Colonic mucosa (tissue), 4 donors: ENCODE measurements around the gene EIF3K. TPM values are rescaled to one million over a fixed set of nuclear protein-coding genes. Genes with fewer than 3 reads are reported as not detected.

Source experiments
- DNase-seq: peaks from one replicate; pipeline ENCODE4 v3.0.0-alpha.2; 2020
- H3K27ac ChIP-seq: fragments of 200-600 bp; one replicate; pipeline ENCODE4 v1.8.0; 2021
- H3K27me3 ChIP-seq: fragments of 200-600 bp; one replicate; pipeline ENCODE4 v1.8.0; 2021
- H3K36me3 ChIP-seq: fragments of 200-600 bp; one replicate; pipeline ENCODE4 v1.8.0; 2021
- H3K4me1 ChIP-seq: fragments of 200-600 bp; one replicate; pipeline ENCODE4 v1.8.0; 2021; ENCODE audit warnings: mild to moderate bottlenecking
- H3K4me3 ChIP-seq: fragments of 200-600 bp; one replicate; pipeline ENCODE4 v1.8.0; 2021
- H3K9ac ChIP-seq, 2 donors: one replicate each; pipeline ENCODE4 v1.7.0; 2013; ENCODE audit warnings: control low read depth in 2 of 2, low read depth in 2 of 2, low read length in 2 of 2
- H3K9me3 ChIP-seq: fragments of 200-600 bp; one replicate; pipeline ENCODE4 v1.8.0; 2021
- CTCF ChIP-seq: fragments of 200-600 bp; IDR thresholded peaks from one replicate; pipeline ENCODE4 v1.8.0; 2022; ENCODE audit warnings: antibody characterized with exemption, mild to moderate bottlenecking
- intact Hi-C: fragments of 100-400 bp; cut with DNase I; formaldehyde crosslinking; loops from one replicate; pipeline ENCODE4 v1.14.1; 2022
- total RNA-seq, 2 donors: library from RNA; stranded (reverse); fragmentation: NEBNext Ultra II Directional in 1 of 2; extraction: Animal tissue kit (Norgen Biotek cat#: 25700) in 1 of 2; gene quantifications; one replicate each; pipeline ENCODE4 v1.2.1, GENCODE V29; 2021
- donor health status: healthy.
- donor health status: DM: no; HTN: no; CAD: no.
- donor health status: DM: no; HTN: no; CAD: no.

The EIF3K gene
- total RNA-seq, 2 donors from 2014 or later: 367 to 445 TPM

GRCh38 chr19:38632476-38633213 lies 13.7 kb downstream of the EIF3K start:
- intact Hi-C loops: loop anchor here (10.0 kb wide), 1 partner anchor 292 kb away; no protein-coding TSS in a partner anchor
- H3K9ac ChIP-seq: no peak overlapping the region

GRCh38 chr19:38634757-38635482 lies 15.9 kb downstream of the EIF3K start:
- intact Hi-C loops: loop anchor here (10.0 kb wide), 1 partner anchor 290 kb away; no protein-coding TSS in a partner anchor
- Histone ChIP-seq H3K27me3 (no peaks in the 10 kb centered on the region), H3K36me3 (peaks cover 5% of the 10 kb centered on the region), H3K9ac (peak overlapping the region in 1 of 2 donors; percentile 16), H3K4me1 (peaks cover 6% of the 10 kb centered on the region), H3K9me3 (no peaks in the 10 kb centered on the region), H3K4me3 (no peak overlapping the region), H3K27ac (peak overlapping the region; percentile 79)
- peak; percentile 83 for DNase-seq
- TF ChIP-seq CTCF: peak; percentile 98

More at GRCh38 chr19:38632476-38633213, 13.7 kb downstream of the EIF3K start:
- peaks cover 5% of the 10 kb centered on the region for H3K36me3 ChIP-seq
- H3K9me3 ChIP-seq: no peaks in the 10 kb centered on the region
- no peak overlapping the region for H3K4me3 ChIP-seq
- no peak overlapping the region for H3K27ac ChIP-seq
- no peaks in the 10 kb centered on the region for H3K27me3 ChIP-seq
- no peak for TF ChIP-seq CTCF
- no peak for DNase-seq
- peaks cover 6% of the 10 kb centered on the region for H3K4me1 ChIP-seq

GRCh38 chr19:38635483-38636399 lies 16.8 kb downstream of the EIF3K start:
- H3K9me3 ChIP-seq: no peaks in the 10 kb centered on the region
- DNase-seq: peak; percentile 53
- H3K4me3 ChIP-seq: no peak overlapping the region
- peak overlapping the region in 1 of 2 donors; percentile 75 for H3K9ac ChIP-seq
- H3K27ac ChIP-seq: peak overlapping the region; percentile 79
- intact Hi-C loops: loop anchor here (2.0 to 10.0 kb wide), 2 partner anchors 97 to 289 kb away; no protein-coding TSS in a partner anchor
- no peak for TF ChIP-seq CTCF
- H3K4me1 ChIP-seq: peaks cover 6% of the 10 kb centered on the region
- H3K27me3 ChIP-seq: no peaks in the 10 kb centered on the region
- peaks cover 5% of the 10 kb centered on the region for H3K36me3 ChIP-seq

GRCh38 chr19:38638461-38638860 lies 19.5 kb downstream of the EIF3K start:
- Histone ChIP-seq H3K27ac (no peak overlapping the region), H3K9me3 (no peaks in the 10 kb centered on the region), H3K4me3 (no peak overlapping the region), H3K9ac (no peak overlapping the region), H3K36me3 (no peaks in the 10 kb centered on the region), H3K4me1 (peaks cover 13% of the 10 kb centered on the region), H3K27me3 (no peaks in the 10 kb centered on the region)
- intact Hi-C loops: loop anchor here (10.0 kb wide), 1 partner anchor 286 kb away; no protein-coding TSS in a partner anchor
- DNase-seq: no peak
- no peak for TF ChIP-seq CTCF

- Histone ChIP-seq H3K4me1 (peaks cover 13% of the 10 kb centered on the region), H3K4me3 (no peak overlapping the region), H3K9me3 (no peaks in the 10 kb centered on the region), H3K27ac (peak overlapping the region; percentile 66), H3K27me3 (no peaks in the 10 kb centered on the region), H3K36me3 (no peaks in the 10 kb centered on the region), H3K9ac (no peak overlapping the region)
- intact Hi-C loops: loop anchor here (10.0 kb wide), 1 partner anchor 285 kb away; no protein-coding TSS in a partner anchor
- no peak for TF ChIP-seq CTCF
- DNase-seq: no peak
Measured at GRCh38 chr19:38639679-38640078, 20.7 kb downstream of the EIF3K start.
